ENCODE measurements around the gene IGSF23.

- TF ChIP-seq POLR2A (IDR thresholded peaks at IDR 0.05; ENCODE audit: low read depth, low read length) (no peak), POLR2AphosphoS5 (IDR thresholded peaks at IDR 0.05; ENCODE audit: low read depth, low read length) (no peak), TAF1 (IDR thresholded peaks at IDR 0.05; ENCODE audit: low read depth, low read length) (no peak)
Observed at GRCh38 chr19:44677019-44677811, 63.9 kb downstream of the IGSF23 start.

Measured in GM12891 (cell line).